Keratinocyte (primary cell): ENCODE results near the gene PCDH9. TPM values are rescaled to one million over a fixed set of nuclear protein-coding genes. Genes with fewer than 3 reads are reported as not detected.

Source experiments
- DNase-seq: peaks from one replicate; pipeline ENCODE4 v3.0.0-alpha.2; 2011; ENCODE audit warnings: low read depth, missing footprints, low spot score
- FAIRE-seq: peaks from 2 replicates; lab custom pipeline; 2011; peaks lifted over from hg19 to GRCh38; lab: Jason Lieb, UNC
- H2AFZ ChIP-seq: 2 replicates; pipeline ENCODE4 v1.6.0; 2012; ENCODE audit warnings: low read length, control low read depth, inconsistent platforms; ENCODE audit not compliant: control insufficient read depth
- H3K27ac ChIP-seq: 2 replicates; pipeline ENCODE4 v1.5.1; 2011; ENCODE audit warnings: low read length; ENCODE audit not compliant: control insufficient read depth, insufficient read depth
- H3K27me3 ChIP-seq: 3 replicates; pipeline ENCODE4 v1.6.0; 2011; ENCODE audit warnings: low read length; ENCODE audit not compliant: control insufficient read depth, insufficient read depth; ENCODE audit errors: extremely low read depth
- H3K36me3 ChIP-seq, 2 experiments: 2 replicates in 1 of 2; 3 replicates in 1 of 2; pipeline ENCODE4 v1.5.1; 2011; ENCODE audit warnings: low read length in 2 of 2, mild to moderate bottlenecking in 1 of 2; ENCODE audit not compliant: control insufficient read depth in 2 of 2, insufficient read depth in 2 of 2; ENCODE audit errors: extremely low read depth in 1 of 2
- H3K4me1 ChIP-seq: 3 replicates; pipeline ENCODE4 v1.5.1; 2011; ENCODE audit warnings: low read length; ENCODE audit not compliant: control insufficient read depth, insufficient read depth; ENCODE audit errors: extremely low read depth
- H3K4me2 ChIP-seq: 3 replicates; pipeline ENCODE4 v1.6.0; 2011; ENCODE audit warnings: low read depth, low read length; ENCODE audit not compliant: control insufficient read depth, insufficient read depth; ENCODE audit errors: extremely low read depth
- H3K4me3 ChIP-seq, 3 experiments: fragments of 200-600 bp in 1 of 3; sonication (generic) in 1 of 3; 2 replicates in 2 of 3; 3 replicates in 1 of 3; pipeline ENCODE4 v1.5.1; 2011 to 2016; ENCODE audit warnings: low read length in 3 of 3, mild to moderate bottlenecking in 3 of 3, control low read depth in 2 of 3, inconsistent platforms in 1 of 3, low read depth in 1 of 3, mixed read lengths in 1 of 3, mixed run types in 1 of 3, moderate library complexity in 1 of 3; ENCODE audit not compliant: control insufficient read depth in 2 of 3, insufficient read depth in 2 of 3; ENCODE audit errors: extremely low read depth in 1 of 3
- H3K79me2 ChIP-seq: 2 replicates; pipeline ENCODE4 v1.6.0; 2012; ENCODE audit warnings: low read length; ENCODE audit not compliant: control insufficient read depth, insufficient read depth
- H3K9ac ChIP-seq: 3 replicates; pipeline ENCODE4 v1.6.0; 2011; ENCODE audit warnings: low read length; ENCODE audit not compliant: control insufficient read depth, insufficient read depth; ENCODE audit errors: extremely low read depth
- H3K9me1 ChIP-seq: 3 replicates; pipeline ENCODE4 v1.6.0; 2011; ENCODE audit warnings: low read length; ENCODE audit not compliant: control insufficient read depth, insufficient read depth; ENCODE audit errors: extremely low read depth
- H3K9me3 ChIP-seq: 2 replicates; pipeline ENCODE4 v1.5.1; 2012; ENCODE audit warnings: low read depth, low read length; ENCODE audit not compliant: control insufficient read depth
- H4K20me1 ChIP-seq: 3 replicates; pipeline ENCODE4 v1.6.0; 2011; ENCODE audit warnings: low read length; ENCODE audit not compliant: control insufficient read depth, insufficient read depth; ENCODE audit errors: extremely low read depth
- CTCF ChIP-seq, 3 experiments: IDR thresholded peaks in 1 of 3; conservative IDR thresholded peaks in 1 of 3; optimal IDR thresholded peaks in 1 of 3; 2 replicates in 2 of 3; 3 replicates in 1 of 3; pipeline versions ENCODE3 to v1.5.1; 2011; ENCODE audit warnings: low read length in 3 of 3, mild to moderate bottlenecking in 3 of 3, moderate library complexity in 2 of 3, control low read depth in 1 of 3, inconsistent platforms in 1 of 3; ENCODE audit not compliant: insufficient read depth in 2 of 3; ENCODE audit errors: extremely low read depth in 1 of 3
- EZH2 ChIP-seq: IDR thresholded peaks from one replicate; pipeline ENCODE4 v1.6.1; 2012; ENCODE audit warnings: inconsistent platforms, mild to moderate bottlenecking, low read length, moderate library complexity
- dilution Hi-C: fragments of 300-500 bp; cut with MboI; formaldehyde crosslinking; loops from one replicate; pipeline ENCODE4 v1.7.0; 2020; ENCODE audit warnings: low sequenced_read_pairs; ENCODE audit not compliant: extremely low pct_ligation_motif_present
- polyA plus RNA-seq, 5 experiments: library from polyadenylated mRNA; depleted of rRNA in 3 of 5; stranded (reverse) in 3 of 5; stranded (forward) in 1 of 5; unstranded in 1 of 5; fragments of >200 nt; gene quantifications; 1 replicate in 1 of 5; 2 replicates in 3 of 5; 3 replicates in 1 of 5; pipeline versions ENCODE4 v1.2.1 to v1.2.3, GENCODE V29; 2011 to 2012; ENCODE audit warnings: missing spikeins in 2 of 5, low read depth in 1 of 5, low replicate concordance in 1 of 5

Gene PCDH9
- polyA plus RNA-seq, 1 donor (not counting 4 experiments of a cell fraction or from before 2014, with no cell fraction given) = 0.21 TPM

- no peak for DNase-seq
- no peak for FAIRE-seq
These were observed 424.5 kb downstream of the PCDH9 start for GRCh38 chr13:66805657-66806056.

GRCh38 chr13:66803808-66804456 lies 426.2 kb downstream of the PCDH9 start:
- H2AFZ ChIP-seq = no peak overlapping the region
- FAIRE-seq (no peak), DNase-seq (no peak)
- H3K9me1 ChIP-seq = no peaks in the 10 kb centered on the region
- H3K27me3 ChIP-seq = no peaks in the 10 kb centered on the region
- H3K79me2 ChIP-seq = no peaks in the 10 kb centered on the region
- H3K4me1 ChIP-seq = no peaks in the 10 kb centered on the region
- H3K4me2 ChIP-seq = no peak overlapping the region
- dilution Hi-C loops = no loop called here
- H4K20me1 ChIP-seq = no peaks in the 10 kb centered on the region
- no peak overlapping the region for H3K4me3 ChIP-seq
- no peak overlapping the region for H3K9ac ChIP-seq
- TF ChIP-seq EZH2 = no peak
- TF ChIP-seq CTCF (optimal IDR thresholded peaks at IDR 0.05 in 1 of 3, IDR thresholded peaks at IDR 0.05 in 1 of 3, conservative IDR thresholded peaks at IDR 0.05 in 1 of 3; ENCODE audit: extremely low read depth in 1 of 3, insufficient read depth in 2 of 3, low read length in 3 of 3) = no peak
- no peaks in the 10 kb centered on the region for H3K9me3 ChIP-seq
- H3K36me3 ChIP-seq = no peaks in the 10 kb centered on the region
- H3K27ac ChIP-seq = no peak overlapping the region

More at GRCh38 chr13:66805657-66806056, 424.5 kb downstream of the PCDH9 start:
- dilution Hi-C loops = no loop called here
- H2AFZ ChIP-seq = no peak overlapping the region
- no peaks in the 10 kb centered on the region for H3K27me3 ChIP-seq
- no peaks in the 10 kb centered on the region for H3K4me1 ChIP-seq
- H3K36me3 ChIP-seq = no peaks in the 10 kb centered on the region
- H3K27ac ChIP-seq = no peak overlapping the region
- no peaks in the 10 kb centered on the region for H3K9me1 ChIP-seq
- TF ChIP-seq CTCF (optimal IDR thresholded peaks at IDR 0.05 in 1 of 3, IDR thresholded peaks at IDR 0.05 in 1 of 3, conservative IDR thresholded peaks at IDR 0.05 in 1 of 3; ENCODE audit: extremely low read depth in 1 of 3, insufficient read depth in 2 of 3, low read length in 3 of 3) (no peak), EZH2 (no peak)
- H3K79me2 ChIP-seq = no peaks in the 10 kb centered on the region
- no peaks in the 10 kb centered on the region for H3K9me3 ChIP-seq
- H3K4me3 ChIP-seq = no peak overlapping the region
- H3K9ac ChIP-seq = no peak overlapping the region
- no peaks in the 10 kb centered on the region for H4K20me1 ChIP-seq
- H3K4me2 ChIP-seq = no peak overlapping the region
